Activated CD8-positive, alpha-beta T cell treated with anti-CD3 and anti-CD28 coated beads for 36 hours (primary cell): ENCODE data around the gene COG6. TPM values are rescaled to one million over a fixed set of nuclear protein-coding genes. Genes with fewer than 3 reads are reported as not detected.

Experiments
- ATAC-seq: fragments of 200-7000 bp; cut with Tn5 transposase; one replicate; pipeline ENCODE4 v1.10.0; 2021; ENCODE audit warnings: mild to moderate bottlenecking, moderate library complexity
- CTCF ChIA-PET: fragments of 350-600 bp; sonication (Branson Sonifier 250); formaldehyde crosslinking; loops from one replicate; lab custom pipeline; 2021; ENCODE audit warnings: antibody characterized with exemption; lab: Charles Lee
- POLR2A ChIA-PET: fragments of 350-600 bp; sonication (Branson Sonifier 250); formaldehyde crosslinking; loops from one replicate; lab custom pipeline; 2021; ENCODE audit warnings: antibody characterized with exemption; lab: Charles Lee
- DNase-seq: peaks from one replicate; pipeline ENCODE4 v3.0.0-alpha.2; 2020
- H3K27ac Mint-ChIP-seq: one replicate; pipeline ENCODE4 v1.8.0; 2021; ENCODE audit warnings: mild to moderate bottlenecking, mixed read lengths
- H3K27me3 Mint-ChIP-seq: one replicate; pipeline ENCODE4 v1.8.0; 2021; ENCODE audit warnings: mixed read lengths
- H3K36me3 Mint-ChIP-seq: one replicate; pipeline ENCODE4 v1.8.0; 2021; ENCODE audit warnings: low read depth, mixed read lengths
- H3K4me1 Mint-ChIP-seq: one replicate; pipeline ENCODE4 v1.8.0; 2021; ENCODE audit warnings: low read depth, mixed read lengths
- H3K4me3 Mint-ChIP-seq: one replicate; pipeline ENCODE4 v1.8.0; 2021; ENCODE audit warnings: mild to moderate bottlenecking, moderate library complexity, mixed read lengths
- H3K9me3 Mint-ChIP-seq: one replicate; pipeline ENCODE4 v1.8.0; 2021; ENCODE audit warnings: mixed read lengths
- CTCF ChIP-seq: fragments of 200-600 bp; IDR thresholded peaks from one replicate; pipeline ENCODE4 v1.8.0; 2022; ENCODE audit warnings: antibody characterized with exemption, mild to moderate bottlenecking
- intact Hi-C: fragments of 100-400 bp; cut with micrococcal nuclease; formaldehyde crosslinking; loops from one replicate; pipeline ENCODE4 v1.10.0; 2022
- total RNA-seq, 2 experiments: library from RNA; stranded (reverse); gene quantifications; one replicate each; pipeline ENCODE4 v1.2.3, GENCODE V29; 2021

COG6 gene
- total RNA-seq, 2 experiments from 2014 or later: 25.5 to 26.4 TPM

GRCh38 chr13:39734952-39735351 is 79.5 kb downstream of the COG6 start:
- no peak overlapping the region for H3K27ac Mint-ChIP-seq
- H3K9me3 Mint-ChIP-seq: no peaks in the 10 kb centered on the region
- no peak for ATAC-seq
- intact Hi-C loops: no loop called here
- no peak for DNase-seq
- peaks cover 31% of the 10 kb centered on the region for H3K36me3 Mint-ChIP-seq
- no peak for TF ChIP-seq CTCF
- no peak overlapping the region for H3K4me3 Mint-ChIP-seq
- H3K27me3 Mint-ChIP-seq: no peaks in the 10 kb centered on the region
- ChIA-PET POLR2A (no interaction called here), CTCF (no interaction called here)
- H3K4me1 Mint-ChIP-seq: no peaks in the 10 kb centered on the region

DNA sequence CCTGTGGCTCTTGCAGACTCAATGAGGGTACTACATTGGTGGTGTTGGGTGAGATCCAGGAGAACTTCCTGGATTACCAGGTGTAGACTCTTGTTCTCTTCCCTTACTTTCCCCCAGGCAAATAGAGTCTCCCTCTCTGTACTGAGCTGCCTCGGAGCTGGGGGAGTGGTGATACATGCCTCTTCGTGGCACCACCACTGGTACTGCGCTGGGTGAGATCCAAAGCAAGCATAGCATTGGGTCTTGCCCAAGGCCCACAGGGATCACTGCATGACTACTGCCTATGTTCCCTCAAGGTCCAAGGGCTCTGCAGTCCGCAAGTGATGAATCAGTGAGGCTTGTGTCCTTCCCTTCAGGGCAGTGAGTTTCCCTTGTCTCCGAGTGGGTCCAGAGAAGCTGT is 81.6 kb downstream of the COG6 start:
- no peak for ATAC-seq
- DNase-seq: no peak
- TF ChIP-seq CTCF: no peak
- Mint-ChIP-seq H3K4me1 (no peaks in the 10 kb centered on the region), H3K4me3 (no peak overlapping the region), H3K27ac (no peak overlapping the region), H3K27me3 (no peaks in the 10 kb centered on the region), H3K36me3 (peaks cover 31% of the 10 kb centered on the region), H3K9me3 (peaks cover 2% of the 10 kb centered on the region)
- intact Hi-C loops: no loop called here
- ChIA-PET POLR2A (no interaction called here), CTCF (no interaction called here)

GRCh38 chr13:39740761-39741160 is 85.3 kb downstream of the COG6 start:
- no peak for TF ChIP-seq CTCF
- no peak overlapping the region for H3K4me3 Mint-ChIP-seq
- peaks cover 16% of the 10 kb centered on the region for H3K36me3 Mint-ChIP-seq
- intact Hi-C loops: no loop called here
- H3K27me3 Mint-ChIP-seq: no peaks in the 10 kb centered on the region
- CTCF ChIA-PET: no interaction called here
- DNase-seq: no peak
- POLR2A ChIA-PET: no interaction called here
- no peak overlapping the region for H3K27ac Mint-ChIP-seq
- peaks cover 4% of the 10 kb centered on the region for H3K9me3 Mint-ChIP-seq
- no peak for ATAC-seq
- no peaks in the 10 kb centered on the region for H3K4me1 Mint-ChIP-seq

DNA sequence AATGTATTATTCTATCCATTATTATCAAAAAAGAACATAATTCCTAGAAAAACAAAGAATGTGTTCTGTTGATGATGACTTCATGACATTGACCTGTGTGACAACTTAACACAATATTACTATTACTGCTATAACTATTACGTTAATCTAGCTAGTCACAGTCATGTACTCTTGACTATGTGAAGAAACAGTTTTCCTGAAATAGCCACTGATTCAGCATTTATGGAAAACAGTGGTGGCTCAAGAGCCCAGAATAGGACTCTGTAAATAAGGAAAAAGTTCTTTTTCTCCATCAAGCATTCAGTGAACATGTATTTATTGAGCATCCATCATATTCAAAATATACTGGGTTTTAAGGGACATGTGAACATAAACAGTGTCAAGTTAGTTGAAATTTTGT is 93.5 kb downstream of the COG6 start:
- Mint-ChIP-seq H3K36me3 (peaks cover 19% of the 10 kb centered on the region), H3K9me3 (peaks cover 2% of the 10 kb centered on the region), H3K27me3 (no peaks in the 10 kb centered on the region), H3K4me3 (no peak overlapping the region), H3K27ac (no peak overlapping the region), H3K4me1 (no peaks in the 10 kb centered on the region)
- intact Hi-C loops: no loop called here
- DNase-seq (no peak), ATAC-seq (no peak)
- ChIA-PET POLR2A (no interaction called here), CTCF (no interaction called here)
- TF ChIP-seq CTCF: no peak

DNA sequence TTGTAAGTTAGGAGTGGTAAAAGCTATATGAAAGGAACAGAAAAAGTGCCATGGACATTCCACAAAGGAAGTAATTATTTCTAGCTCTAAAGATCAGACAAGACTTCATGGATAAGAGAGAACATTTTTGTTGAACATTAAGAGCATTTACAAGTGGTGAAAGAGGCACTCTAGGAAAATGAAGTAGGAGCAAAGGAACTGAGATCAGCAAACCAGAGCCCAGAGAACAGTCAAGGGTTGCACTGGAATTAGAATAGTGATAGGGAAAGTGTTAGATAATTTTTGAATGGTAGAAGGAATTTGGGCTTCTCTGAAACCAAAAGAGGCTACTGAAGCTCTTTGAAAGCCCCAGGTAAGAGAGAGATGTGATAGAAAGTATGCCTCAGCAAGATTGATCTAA is 94.1 kb downstream of the COG6 start:
- no peak for TF ChIP-seq CTCF
- DNase-seq (no peak), ATAC-seq (no peak)
- ChIA-PET CTCF (interaction anchor here (1.3 to 1.8 kb wide), 2 partner anchors 27 to 193 kb away, joined by 3 to 6 read pairs; no protein-coding TSS in a partner anchor), POLR2A (no interaction called here)
- H3K27ac Mint-ChIP-seq: no peak overlapping the region
- H3K4me1 Mint-ChIP-seq: no peaks in the 10 kb centered on the region
- no peaks in the 10 kb centered on the region for H3K27me3 Mint-ChIP-seq
- peaks cover 19% of the 10 kb centered on the region for H3K36me3 Mint-ChIP-seq
- no peak overlapping the region for H3K4me3 Mint-ChIP-seq
- H3K9me3 Mint-ChIP-seq: peaks cover 2% of the 10 kb centered on the region
- intact Hi-C loops: no loop called here
